Psoas muscle (tissue), 8 donors: ENCODE data around the gene TCOF1. TPM values are rescaled to one million over a fixed set of nuclear protein-coding genes. Genes with fewer than 3 reads are reported as not detected.

ENCODE experiments used
- ATAC-seq, 4 donors: fragments of 200-7000 bp; cut with Tn5 transposase; one replicate each; pipeline ENCODE4 v1.9.1; 2020; ENCODE audit warnings: moderate library complexity in 3 of 4, mild to moderate bottlenecking in 2 of 4
- DNase-seq, 2 donors: peaks; one replicate each; pipeline ENCODE4 v3.0.0-alpha.2; 2020
- H3K27ac ChIP-seq: fragments of 200-600 bp; one replicate; pipeline ENCODE4 v1.8.0; 2022
- H3K27me3 ChIP-seq, 3 donors: fragments of 200-600 bp in 1 of 3; one replicate each; pipeline versions ENCODE4 v1.6.1 to v1.8.0; 2013 to 2022; ENCODE audit warnings: low read length in 2 of 3, mild to moderate bottlenecking in 2 of 3, moderate library complexity in 1 of 3; ENCODE audit not compliant: insufficient read depth in 3 of 3
- H3K36me3 ChIP-seq, 2 donors: fragments of 200-600 bp in 1 of 2; one replicate each; pipeline versions ENCODE4 v1.6.1 to v1.8.0; 2013 to 2022; ENCODE audit warnings: low read depth in 1 of 2, mild to moderate bottlenecking in 1 of 2, moderate library complexity in 1 of 2; ENCODE audit not compliant: insufficient read depth in 1 of 2
- H3K4me1 ChIP-seq: fragments of 200-600 bp; one replicate; pipeline ENCODE4 v1.8.0; 2022
- H3K4me3 ChIP-seq: fragments of 200-600 bp; one replicate; pipeline ENCODE4 v1.8.0; 2022; ENCODE audit warnings: mild to moderate bottlenecking
- H3K9me3 ChIP-seq: fragments of 200-600 bp; one replicate; pipeline ENCODE4 v1.8.0; 2022
- CTCF ChIP-seq: fragments of 200-600 bp; IDR thresholded peaks from one replicate; pipeline ENCODE4 v1.8.0; 2022; ENCODE audit warnings: antibody characterized with exemption
- WGBS, 3 donors: extraction: QIAGEN DNeasy Blood & Tissue Kit; methylation state at CpG; one replicate each; pipeline versions ENCODE4 v1.1.6 to v1.1.7; 2013; 5-methylcytosine and 5-hydroxymethylcytosine counted together
- intact Hi-C, 2 donors: fragments of 100-400 bp; cut with DNase I; formaldehyde crosslinking; loops; one replicate each; pipeline versions ENCODE4 v1.11.0 to v1.14.2; 2022
- polyA plus RNA-seq, 3 donors: library from polyadenylated mRNA; stranded (reverse); fragments of 200-250 nt; gene quantifications; one replicate each; pipeline ENCODE4 v1.2.3, GENCODE V29; 2013
- total RNA-seq, 4 donors: library from RNA; stranded (reverse); fragmentation: NEBNext Ultra II Directional in 2 of 4; extraction: Animal tissue kit (Norgen Biotek cat#: 25700) in 2 of 4; gene quantifications; one replicate each; pipeline versions ENCODE4 v1.2.1 to v1.2.4, GENCODE V29; 2021 to 2023
- donor health status: healthy with polysubstance abuse.
- donor health status: DM: no; HTN: no; CAD: no; lungs with moderate emphysema.
- donor health status: Bipolar disorder and iron deficiency.
- donor health status: healthy.
- donor health status: DM: yes; HTN: yes; CAD: no.
- donor health status: DM: no; HTN: no; CAD: no.
- donor health status: DM: no; HTN: no; CAD: no.
- donor health status: DM: yes; HTN: yes; CAD: no.

The TCOF1 gene
- total and polyA plus RNA-seq, 7 donors = 18.3 to 26.7 (median 24.2) TPM

- no peak for DNase-seq
- H3K4me3 ChIP-seq = no peak overlapping the region
- 93 to 96% (median 93%) methylated on average over 13 of the region's 13 CpGs for WGBS, 3 donors
- intact Hi-C loops = no loop called here
- H3K27ac ChIP-seq = no peak overlapping the region
- no peak for TF ChIP-seq CTCF
- peaks cover 9 to 100% of the 10 kb centered on the region in 2 donors for H3K36me3 ChIP-seq
- no peaks in the 10 kb centered on the region for H3K9me3 ChIP-seq
- no peaks in the 10 kb centered on the region for H3K27me3 ChIP-seq
- ATAC-seq = no peak
- H3K4me1 ChIP-seq = no peaks in the 10 kb centered on the region
Observed at GRCh38 chr5:150391064-150391834, 33.8 kb downstream of the TCOF1 start.

- ATAC-seq (no peak), DNase-seq (no peak)
- no peak overlapping the region for H3K27ac ChIP-seq
- no peaks in the 10 kb centered on the region for H3K4me1 ChIP-seq
- H3K36me3 ChIP-seq = peaks cover 10 to 100% of the 10 kb centered on the region in 2 donors
- intact Hi-C loops = no loop called here
- WGBS, 3 donors = 88 to 96% (median 92%) methylated on average over 3 of the region's 3 CpGs
- no peak overlapping the region for H3K4me3 ChIP-seq
- no peaks in the 10 kb centered on the region for H3K27me3 ChIP-seq
- no peak for TF ChIP-seq CTCF
- H3K9me3 ChIP-seq = no peaks in the 10 kb centered on the region
Observed at GRCh38 chr5:150391986-150392385, 34.5 kb downstream of the TCOF1 start.

- Histone ChIP-seq H3K4me1 (no peaks in the 10 kb centered on the region), H3K9me3 (no peaks in the 10 kb centered on the region), H3K4me3 (no peak overlapping the region), H3K27ac (no peak overlapping the region), H3K27me3 (no peaks in the 10 kb centered on the region), H3K36me3 (peaks cover 10 to 100% of the 10 kb centered on the region in 2 donors)
- 93% methylated on average over 7 of the region's 7 CpGs for WGBS, 3 donors
- ATAC-seq (peak in 1 of 4 donors; percentile 23), DNase-seq (no peak)
- TF ChIP-seq CTCF = no peak
- intact Hi-C loops = no loop called here
Observed at GRCh38 chr5:150392680-150393079, 35.2 kb downstream of the TCOF1 start.

- intact Hi-C loops = no loop called here
- Histone ChIP-seq H3K4me3 (no peak overlapping the region), H3K36me3 (peaks cover 10 to 100% of the 10 kb centered on the region in 2 donors), H3K9me3 (no peaks in the 10 kb centered on the region), H3K27me3 (no peaks in the 10 kb centered on the region), H3K4me1 (no peaks in the 10 kb centered on the region), H3K27ac (no peak overlapping the region)
- WGBS, 3 donors = 83 to 92% (median 90%) methylated on average over 3 of the region's 3 CpGs
- no peak for TF ChIP-seq CTCF
- ATAC-seq (no peak), DNase-seq (no peak)
Observed at GRCh38 chr5:150393096-150393645, 35.7 kb downstream of the TCOF1 start.
